Keratinocyte (primary cell): Measurements from ENCODE around the gene CYP11A1. TPM values are rescaled to one million over a fixed set of nuclear protein-coding genes. Genes with fewer than 3 reads are reported as not detected.

Source experiments
- DNase-seq: peaks from one replicate; pipeline ENCODE4 v3.0.0-alpha.2; 2011; ENCODE audit warnings: low read depth, missing footprints, low spot score
- FAIRE-seq: peaks from 2 replicates; lab custom pipeline; 2011; peaks lifted over from hg19 to GRCh38; lab: Jason Lieb, UNC
- H2AFZ ChIP-seq: 2 replicates; pipeline ENCODE4 v1.6.0; 2012; ENCODE audit warnings: low read length, control low read depth, inconsistent platforms; ENCODE audit not compliant: control insufficient read depth
- H3K27ac ChIP-seq: 2 replicates; pipeline ENCODE4 v1.5.1; 2011; ENCODE audit warnings: low read length; ENCODE audit not compliant: control insufficient read depth, insufficient read depth
- H3K27me3 ChIP-seq: 3 replicates; pipeline ENCODE4 v1.6.0; 2011; ENCODE audit warnings: low read length; ENCODE audit not compliant: control insufficient read depth, insufficient read depth; ENCODE audit errors: extremely low read depth
- H3K36me3 ChIP-seq, 2 experiments: 2 replicates in 1 of 2; 3 replicates in 1 of 2; pipeline ENCODE4 v1.5.1; 2011; ENCODE audit warnings: low read length in 2 of 2, mild to moderate bottlenecking in 1 of 2; ENCODE audit not compliant: control insufficient read depth in 2 of 2, insufficient read depth in 2 of 2; ENCODE audit errors: extremely low read depth in 1 of 2
- H3K4me1 ChIP-seq: 3 replicates; pipeline ENCODE4 v1.5.1; 2011; ENCODE audit warnings: low read length; ENCODE audit not compliant: control insufficient read depth, insufficient read depth; ENCODE audit errors: extremely low read depth
- H3K4me2 ChIP-seq: 3 replicates; pipeline ENCODE4 v1.6.0; 2011; ENCODE audit warnings: low read depth, low read length; ENCODE audit not compliant: control insufficient read depth, insufficient read depth; ENCODE audit errors: extremely low read depth
- H3K4me3 ChIP-seq, 3 experiments: fragments of 200-600 bp in 1 of 3; sonication (generic) in 1 of 3; 2 replicates in 2 of 3; 3 replicates in 1 of 3; pipeline ENCODE4 v1.5.1; 2011 to 2016; ENCODE audit warnings: low read length in 3 of 3, mild to moderate bottlenecking in 3 of 3, control low read depth in 2 of 3, inconsistent platforms in 1 of 3, low read depth in 1 of 3, mixed read lengths in 1 of 3, mixed run types in 1 of 3, moderate library complexity in 1 of 3; ENCODE audit not compliant: control insufficient read depth in 2 of 3, insufficient read depth in 2 of 3; ENCODE audit errors: extremely low read depth in 1 of 3
- H3K79me2 ChIP-seq: 2 replicates; pipeline ENCODE4 v1.6.0; 2012; ENCODE audit warnings: low read length; ENCODE audit not compliant: control insufficient read depth, insufficient read depth
- H3K9ac ChIP-seq: 3 replicates; pipeline ENCODE4 v1.6.0; 2011; ENCODE audit warnings: low read length; ENCODE audit not compliant: control insufficient read depth, insufficient read depth; ENCODE audit errors: extremely low read depth
- H3K9me1 ChIP-seq: 3 replicates; pipeline ENCODE4 v1.6.0; 2011; ENCODE audit warnings: low read length; ENCODE audit not compliant: control insufficient read depth, insufficient read depth; ENCODE audit errors: extremely low read depth
- H3K9me3 ChIP-seq: 2 replicates; pipeline ENCODE4 v1.5.1; 2012; ENCODE audit warnings: low read depth, low read length; ENCODE audit not compliant: control insufficient read depth
- H4K20me1 ChIP-seq: 3 replicates; pipeline ENCODE4 v1.6.0; 2011; ENCODE audit warnings: low read length; ENCODE audit not compliant: control insufficient read depth, insufficient read depth; ENCODE audit errors: extremely low read depth
- EZH2 ChIP-seq: IDR thresholded peaks from one replicate; pipeline ENCODE4 v1.6.1; 2012; ENCODE audit warnings: inconsistent platforms, mild to moderate bottlenecking, low read length, moderate library complexity
- dilution Hi-C: fragments of 300-500 bp; cut with MboI; formaldehyde crosslinking; loops from one replicate; pipeline ENCODE4 v1.7.0; 2020; ENCODE audit warnings: low sequenced_read_pairs; ENCODE audit not compliant: extremely low pct_ligation_motif_present
- polyA plus RNA-seq, 5 experiments: library from polyadenylated mRNA; depleted of rRNA in 3 of 5; stranded (reverse) in 3 of 5; stranded (forward) in 1 of 5; unstranded in 1 of 5; fragments of >200 nt; gene quantifications; 1 replicate in 1 of 5; 2 replicates in 3 of 5; 3 replicates in 1 of 5; pipeline versions ENCODE4 v1.2.1 to v1.2.3, GENCODE V29; 2011 to 2012; ENCODE audit warnings: missing spikeins in 2 of 5, low read depth in 1 of 5, low replicate concordance in 1 of 5
- TF ChIP-seq, protein P1 (sequence below), 3 experiments: IDR thresholded peaks in 1 of 3; conservative IDR thresholded peaks in 1 of 3; optimal IDR thresholded peaks in 1 of 3; 2 replicates in 2 of 3; 3 replicates in 1 of 3; pipeline versions ENCODE3 to v1.5.1; 2011; ENCODE audit warnings: low read length in 3 of 3, mild to moderate bottlenecking in 3 of 3, moderate library complexity in 2 of 3, control low read depth in 1 of 3, inconsistent platforms in 1 of 3; ENCODE audit not compliant: insufficient read depth in 2 of 3; ENCODE audit errors: extremely low read depth in 1 of 3

Gene CYP11A1
- polyA plus RNA-seq, 1 donor (not counting 4 experiments of a cell fraction or from before 2014, with no cell fraction given) = not detected

DNA sequence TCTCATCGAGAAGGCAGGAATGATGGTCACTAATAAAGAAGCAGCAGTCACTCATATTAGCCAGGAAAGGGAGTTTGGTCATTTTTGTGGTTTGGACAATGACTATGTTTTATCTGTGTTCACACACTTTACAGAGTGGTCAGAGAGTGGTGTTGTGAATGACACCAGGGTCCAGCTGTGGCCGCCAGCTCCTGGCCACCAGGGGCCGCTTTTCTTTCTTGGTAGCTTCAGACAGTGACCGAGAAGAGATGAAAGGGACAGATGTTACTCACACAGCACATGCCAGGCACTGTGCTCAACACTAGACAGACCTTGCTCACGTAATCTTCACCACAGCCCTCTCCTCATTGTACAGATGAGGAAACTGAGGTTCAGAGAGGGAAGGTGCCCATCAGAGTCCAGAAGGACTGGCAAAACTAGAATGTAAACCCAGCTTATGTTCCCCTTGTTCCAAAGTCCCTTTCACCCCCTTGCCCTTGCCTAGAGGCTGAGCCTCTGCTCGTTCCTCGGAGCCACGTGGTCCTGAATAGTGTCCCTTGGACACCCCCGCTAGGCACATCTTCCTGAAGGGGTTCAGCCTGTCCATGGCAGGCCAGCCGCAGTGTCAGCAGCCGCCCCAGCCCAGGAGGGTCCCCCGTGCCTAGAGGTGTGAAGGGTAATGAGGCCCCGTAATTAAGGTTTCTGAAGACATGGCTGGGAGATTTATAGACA, 55.6 kb downstream of the CYP11A1 start:
- no peaks in the 10 kb centered on the region for H3K9me3 ChIP-seq
- dilution Hi-C loops = no loop called here
- no peaks in the 10 kb centered on the region for H3K4me1 ChIP-seq
- H3K4me3 ChIP-seq = no peak overlapping the region
- H3K79me2 ChIP-seq = no peaks in the 10 kb centered on the region
- H4K20me1 ChIP-seq = no peaks in the 10 kb centered on the region
- no peaks in the 10 kb centered on the region for H3K36me3 ChIP-seq
- H3K9me1 ChIP-seq = no peaks in the 10 kb centered on the region
- H3K4me2 ChIP-seq = no peak overlapping the region
- H3K27ac ChIP-seq = no peak overlapping the region
- FAIRE-seq (no peak), DNase-seq (no peak)
- H2AFZ ChIP-seq = no peak overlapping the region
- H3K27me3 ChIP-seq = peaks cover 29% of the 10 kb centered on the region
- TF ChIP-seq EZH2 = no peak
- TF ChIP-seq, protein P1, sequence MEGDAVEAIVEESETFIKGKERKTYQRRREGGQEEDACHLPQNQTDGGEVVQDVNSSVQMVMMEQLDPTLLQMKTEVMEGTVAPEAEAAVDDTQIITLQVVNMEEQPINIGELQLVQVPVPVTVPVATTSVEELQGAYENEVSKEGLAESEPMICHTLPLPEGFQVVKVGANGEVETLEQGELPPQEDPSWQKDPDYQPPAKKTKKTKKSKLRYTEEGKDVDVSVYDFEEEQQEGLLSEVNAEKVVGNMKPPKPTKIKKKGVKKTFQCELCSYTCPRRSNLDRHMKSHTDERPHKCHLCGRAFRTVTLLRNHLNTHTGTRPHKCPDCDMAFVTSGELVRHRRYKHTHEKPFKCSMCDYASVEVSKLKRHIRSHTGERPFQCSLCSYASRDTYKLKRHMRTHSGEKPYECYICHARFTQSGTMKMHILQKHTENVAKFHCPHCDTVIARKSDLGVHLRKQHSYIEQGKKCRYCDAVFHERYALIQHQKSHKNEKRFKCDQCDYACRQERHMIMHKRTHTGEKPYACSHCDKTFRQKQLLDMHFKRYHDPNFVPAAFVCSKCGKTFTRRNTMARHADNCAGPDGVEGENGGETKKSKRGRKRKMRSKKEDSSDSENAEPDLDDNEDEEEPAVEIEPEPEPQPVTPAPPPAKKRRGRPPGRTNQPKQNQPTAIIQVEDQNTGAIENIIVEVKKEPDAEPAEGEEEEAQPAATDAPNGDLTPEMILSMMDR (optimal IDR thresholded peaks at IDR 0.05 in 1 of 3, IDR thresholded peaks at IDR 0.05 in 1 of 3, conservative IDR thresholded peaks at IDR 0.05 in 1 of 3; ENCODE audit: extremely low read depth in 1 of 3, insufficient read depth in 2 of 3, low read length in 3 of 3) = peak in 2 of 3 experiments; percentile 28 to 34
- H3K9ac ChIP-seq = no peak overlapping the region

DNA sequence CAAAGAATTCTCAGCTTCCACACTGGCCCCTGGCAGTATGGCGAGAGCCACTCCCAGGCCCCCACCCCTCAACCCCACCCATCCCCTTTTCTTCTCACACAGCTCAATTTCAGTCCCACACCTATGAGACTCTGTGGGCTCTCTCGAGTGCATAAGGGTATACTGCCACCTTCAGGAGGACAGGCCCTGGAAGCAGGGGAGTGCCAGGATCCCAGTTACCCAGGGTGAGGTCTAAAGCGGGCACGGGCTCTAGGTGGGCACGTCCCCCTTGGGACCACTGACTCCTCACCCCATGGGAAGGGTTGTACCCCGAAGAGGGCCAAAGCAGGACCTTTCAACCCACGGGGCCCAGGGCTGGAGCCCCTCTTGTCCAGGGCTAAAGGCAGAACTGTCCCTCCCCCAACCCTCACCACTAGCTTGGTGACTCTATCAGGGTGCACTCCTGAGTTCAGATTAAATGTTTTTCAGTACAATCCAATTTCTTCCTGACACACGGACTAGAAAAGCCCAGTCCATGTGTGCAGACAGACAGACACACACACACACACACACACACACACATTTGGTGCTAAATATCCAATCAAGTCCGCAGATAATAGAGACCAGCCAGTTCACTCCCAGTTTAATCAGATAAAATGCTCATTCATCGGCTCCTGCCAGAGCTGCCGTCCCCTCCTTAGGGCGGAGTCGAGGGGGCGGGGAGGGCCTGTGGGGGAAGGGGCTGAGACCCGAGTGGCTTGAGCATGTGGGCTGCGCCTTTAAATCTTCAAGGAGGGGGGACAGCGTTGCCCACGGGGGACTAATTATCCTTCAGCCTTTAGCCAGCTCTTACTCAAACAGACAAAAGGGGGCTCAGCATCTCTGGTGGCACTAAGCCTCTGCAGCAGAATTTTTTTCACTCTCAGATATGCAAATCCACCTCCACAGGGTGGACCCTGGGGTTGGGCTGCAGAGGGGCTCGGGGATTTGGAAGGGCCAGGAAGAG, 59.3 kb downstream of the CYP11A1 start:
- Histone ChIP-seq H3K4me3 (no peak overlapping the region), H3K79me2 (no peaks in the 10 kb centered on the region), H4K20me1 (peaks cover 6% of the 10 kb centered on the region), H2AFZ (no peak overlapping the region), H3K9ac (no peak overlapping the region), H3K9me3 (no peaks in the 10 kb centered on the region), H3K4me1 (no peaks in the 10 kb centered on the region), H3K9me1 (no peaks in the 10 kb centered on the region), H3K36me3 (no peaks in the 10 kb centered on the region), H3K27ac (no peak overlapping the region), H3K4me2 (no peak overlapping the region), H3K27me3 (peaks cover 64% of the 10 kb centered on the region)
- TF ChIP-seq, protein P1 (optimal IDR thresholded peaks at IDR 0.05 in 1 of 3, IDR thresholded peaks at IDR 0.05 in 1 of 3, conservative IDR thresholded peaks at IDR 0.05 in 1 of 3; ENCODE audit: extremely low read depth in 1 of 3, insufficient read depth in 2 of 3, low read length in 3 of 3) = peak; percentile 80 to 90 (median 87)
- TF ChIP-seq EZH2 = no peak
- DNase-seq (no peak), FAIRE-seq (peak; percentile 57)
- dilution Hi-C loops = no loop called here
